ENCODE results near the gene IPO4. TPM values are rescaled to one million over a fixed set of nuclear protein-coding genes. Genes with fewer than 3 reads are reported as not detected.

Gene IPO4
- total and polyA plus RNA-seq, 2 of the 13 experiments (the other 11 are each of a cell fraction or from before 2014, with no cell fraction given) = 39.0 to 179 TPM

DNA sequence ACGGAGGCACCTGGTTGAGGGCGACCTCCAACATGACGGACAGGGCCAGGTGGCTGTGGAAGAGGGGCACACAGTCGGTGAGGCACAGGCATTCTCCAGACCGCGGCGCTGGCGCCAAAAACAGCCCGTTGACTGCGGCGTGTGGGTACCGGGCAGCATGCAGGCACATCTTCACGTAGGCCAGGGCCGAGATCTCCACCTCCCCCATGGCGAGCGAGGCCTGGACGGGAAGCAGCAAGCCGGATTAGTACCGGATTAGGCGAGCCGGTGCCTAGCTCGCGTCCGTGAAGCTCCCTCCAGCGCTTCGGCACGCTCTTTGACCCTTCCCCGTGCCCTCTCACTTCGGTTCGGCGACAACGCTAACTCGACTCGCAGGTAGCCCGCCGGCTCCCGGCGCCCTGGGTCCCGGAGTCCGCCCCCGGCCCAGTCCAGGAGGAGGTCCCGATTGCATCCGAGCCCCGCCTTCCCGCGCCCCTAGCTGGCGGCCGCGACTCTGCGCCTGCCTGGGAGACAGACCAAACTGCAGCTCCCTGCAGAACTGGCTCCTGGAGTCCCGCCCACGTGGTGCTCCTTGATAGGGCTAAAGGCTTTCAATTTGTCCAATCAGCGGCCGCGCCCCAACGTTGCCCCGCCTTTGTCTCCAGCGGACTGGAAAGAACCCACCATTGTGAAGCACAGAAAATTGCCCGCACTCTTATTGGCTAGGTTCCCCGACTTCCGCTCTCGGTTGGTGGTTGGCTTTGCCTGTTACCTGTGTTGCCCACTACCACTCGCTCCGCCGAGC lies 47.3 kb downstream of the IPO4 start, which contains the start of gene EMC9 (continued):
- TF ChIP-seq, protein P1, sequence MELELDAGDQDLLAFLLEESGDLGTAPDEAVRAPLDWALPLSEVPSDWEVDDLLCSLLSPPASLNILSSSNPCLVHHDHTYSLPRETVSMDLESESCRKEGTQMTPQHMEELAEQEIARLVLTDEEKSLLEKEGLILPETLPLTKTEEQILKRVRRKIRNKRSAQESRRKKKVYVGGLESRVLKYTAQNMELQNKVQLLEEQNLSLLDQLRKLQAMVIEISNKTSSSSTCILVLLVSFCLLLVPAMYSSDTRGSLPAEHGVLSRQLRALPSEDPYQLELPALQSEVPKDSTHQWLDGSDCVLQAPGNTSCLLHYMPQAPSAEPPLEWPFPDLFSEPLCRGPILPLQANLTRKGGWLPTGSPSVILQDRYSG (CRISPR knock-in tag; IDR thresholded peaks at IDR 0.05) = 0 out of 2 replicates have a peak, but pooled peaks have one; percentile 41
- TF ChIP-seq GFI1 (CRISPR knock-in tag; IDR thresholded peaks at IDR 0.05; ENCODE audit: borderline replicate concordance) = no peak
- no peak; the same call in none of the 2 replicates for TF ChIP-seq FOXJ3 (CRISPR knock-in tag; IDR thresholded peaks at IDR 0.05; ENCODE audit: borderline replicate concordance)
- peak; percentile 95 for TF ChIP-seq RFX5 (IDR thresholded peaks at IDR 0.05; ENCODE audit: low read depth, low read length)
- no peak for TF ChIP-seq HES4 (CRISPR knock-in tag; IDR thresholded peaks at IDR 0.05; ENCODE audit: borderline replicate concordance)
- TF ChIP-seq ZNF354B (CRISPR knock-in tag; IDR thresholded peaks at IDR 0.05) = peak; percentile 99
- TF ChIP-seq SRY (CRISPR knock-in tag; IDR thresholded peaks at IDR 0.05) = no peak
- TF ChIP-seq, protein P2, sequence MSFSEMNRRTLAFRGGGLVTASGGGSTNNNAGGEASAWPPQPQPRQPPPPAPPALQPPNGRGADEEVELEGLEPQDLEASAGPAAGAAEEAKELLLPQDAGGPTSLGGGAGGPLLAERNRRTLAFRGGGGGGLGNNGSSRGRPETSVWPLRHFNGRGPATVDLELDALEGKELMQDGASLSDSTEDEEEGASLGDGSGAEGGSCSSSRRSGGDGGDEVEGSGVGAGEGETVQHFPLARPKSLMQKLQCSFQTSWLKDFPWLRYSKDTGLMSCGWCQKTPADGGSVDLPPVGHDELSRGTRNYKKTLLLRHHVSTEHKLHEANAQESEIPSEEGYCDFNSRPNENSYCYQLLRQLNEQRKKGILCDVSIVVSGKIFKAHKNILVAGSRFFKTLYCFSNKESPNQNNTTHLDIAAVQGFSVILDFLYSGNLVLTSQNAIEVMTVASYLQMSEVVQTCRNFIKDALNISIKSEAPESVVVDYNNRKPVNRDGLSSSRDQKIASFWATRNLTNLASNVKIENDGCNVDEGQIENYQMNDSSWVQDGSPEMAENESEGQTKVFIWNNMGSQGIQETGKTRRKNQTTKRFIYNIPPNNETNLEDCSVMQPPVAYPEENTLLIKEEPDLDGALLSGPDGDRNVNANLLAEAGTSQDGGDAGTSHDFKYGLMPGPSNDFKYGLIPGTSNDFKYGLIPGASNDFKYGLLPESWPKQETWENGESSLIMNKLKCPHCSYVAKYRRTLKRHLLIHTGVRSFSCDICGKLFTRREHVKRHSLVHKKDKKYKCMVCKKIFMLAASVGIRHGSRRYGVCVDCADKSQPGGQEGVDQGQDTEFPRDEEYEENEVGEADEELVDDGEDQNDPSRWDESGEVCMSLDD (CRISPR knock-in tag; IDR thresholded peaks at IDR 0.05; ENCODE audit: borderline replicate concordance) = peak; percentile 66; the same call in 1 of the 2 replicates
- TF ChIP-seq PCBP2 (optimal IDR thresholded peaks at IDR 0.05; ENCODE audit: low read depth, low read length, poor library complexity, severe bottlenecking) = no peak
- TF ChIP-seq, protein P3, sequence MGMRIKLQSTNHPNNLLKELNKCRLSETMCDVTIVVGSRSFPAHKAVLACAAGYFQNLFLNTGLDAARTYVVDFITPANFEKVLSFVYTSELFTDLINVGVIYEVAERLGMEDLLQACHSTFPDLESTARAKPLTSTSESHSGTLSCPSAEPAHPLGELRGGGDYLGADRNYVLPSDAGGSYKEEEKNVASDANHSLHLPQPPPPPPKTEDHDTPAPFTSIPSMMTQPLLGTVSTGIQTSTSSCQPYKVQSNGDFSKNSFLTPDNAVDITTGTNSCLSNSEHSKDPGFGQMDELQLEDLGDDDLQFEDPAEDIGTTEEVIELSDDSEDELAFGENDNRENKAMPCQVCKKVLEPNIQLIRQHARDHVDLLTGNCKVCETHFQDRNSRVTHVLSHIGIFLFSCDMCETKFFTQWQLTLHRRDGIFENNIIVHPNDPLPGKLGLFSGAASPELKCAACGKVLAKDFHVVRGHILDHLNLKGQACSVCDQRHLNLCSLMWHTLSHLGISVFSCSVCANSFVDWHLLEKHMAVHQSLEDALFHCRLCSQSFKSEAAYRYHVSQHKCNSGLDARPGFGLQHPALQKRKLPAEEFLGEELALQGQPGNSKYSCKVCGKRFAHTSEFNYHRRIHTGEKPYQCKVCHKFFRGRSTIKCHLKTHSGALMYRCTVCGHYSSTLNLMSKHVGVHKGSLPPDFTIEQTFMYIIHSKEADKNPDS (CRISPR knock-in tag; IDR thresholded peaks at IDR 0.05) = no peak
- peak; percentile 93 for TF ChIP-seq AKAP8 (CRISPR knock-in tag; IDR thresholded peaks at IDR 0.05)
- TF ChIP-seq, protein P4, sequence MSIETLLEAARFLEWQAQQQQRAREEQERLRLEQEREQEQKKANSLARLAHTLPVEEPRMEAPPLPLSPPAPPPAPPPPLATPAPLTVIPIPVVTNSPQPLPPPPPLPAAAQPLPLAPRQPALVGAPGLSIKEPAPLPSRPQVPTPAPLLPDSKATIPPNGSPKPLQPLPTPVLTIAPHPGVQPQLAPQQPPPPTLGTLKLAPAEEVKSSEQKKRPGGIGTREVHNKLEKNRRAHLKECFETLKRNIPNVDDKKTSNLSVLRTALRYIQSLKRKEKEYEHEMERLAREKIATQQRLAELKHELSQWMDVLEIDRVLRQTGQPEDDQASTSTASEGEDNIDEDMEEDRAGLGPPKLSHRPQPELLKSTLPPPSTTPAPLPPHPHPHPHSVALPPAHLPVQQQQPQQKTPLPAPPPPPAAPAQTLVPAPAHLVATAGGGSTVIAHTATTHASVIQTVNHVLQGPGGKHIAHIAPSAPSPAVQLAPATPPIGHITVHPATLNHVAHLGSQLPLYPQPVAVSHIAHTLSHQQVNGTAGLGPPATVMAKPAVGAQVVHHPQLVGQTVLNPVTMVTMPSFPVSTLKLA (IDR thresholded peaks at IDR 0.05) = peak; percentile 93
- TF ChIP-seq AGO1 (IDR thresholded peaks at IDR 0.05; ENCODE audit: low read depth, low read length, poor library complexity, severe bottlenecking) = peak; percentile 96
- TF ChIP-seq NR2F1 (CRISPR knock-in tag; IDR thresholded peaks at IDR 0.05) = no peak
- peak; percentile 95 for TF ChIP-seq ZNF557 (CRISPR knock-in tag; IDR thresholded peaks at IDR 0.05)
- no peak for TF ChIP-seq SMARCC2 (IDR thresholded peaks at IDR 0.05)
- peak; percentile 99 for TF ChIP-seq XBP1 (CRISPR knock-in tag; IDR thresholded peaks at IDR 0.05)
- TF ChIP-seq THAP11 (CRISPR knock-in tag; IDR thresholded peaks at IDR 0.05) = peak; percentile 84
- no peak; the same call in 1 of the 2 replicates for TF ChIP-seq ZNF143 (CRISPR knock-in tag; IDR thresholded peaks at IDR 0.05)
- no peak for TF ChIP-seq ZNF891 (CRISPR knock-in tag; IDR thresholded peaks at IDR 0.05)

All from HepG2 (cell line).